Bladder microvascular endothelial cell (primary cell): ENCODE measurements around the gene ROPN1L. TPM values are rescaled to one million over a fixed set of nuclear protein-coding genes. Genes with fewer than 3 reads are reported as not detected.

Source experiments
- total RNA-seq: library from RNA; depleted of rRNA; stranded (reverse); fragments of >200 nt; gene quantifications from 2 replicates; pipeline ENCODE4 v1.2.3, GENCODE V29; 2014

Gene ROPN1L
- total RNA-seq: 0.25 and 1.6 TPM in 2 replicates

GRCh38 chr5:10441083-10441991, at the start of gene ROPN1L:
TSS of gene ROPN1L (plus strand) at chr5:10441879. CDS start at chr5:10442168, 289 bp downstream.

Other genes with a start within 250 kb of the ROPN1L start
- 14.2 and 32.0 TPM in 2 replicates for gene ATPSCKMT, start 192.0 kb upstream of the ROPN1L start, total RNA-seq
- gene CCT5, start 191.6 kb upstream of the ROPN1L start, total RNA-seq: 526 and 737 TPM in 2 replicates
- 1.6 and 7.6 TPM in 2 replicates for gene CMBL, start 134.0 kb upstream of the ROPN1L start, total RNA-seq
- 31.4 and 160 TPM in 2 replicates for gene MARCHF6, start 88.2 kb upstream of the ROPN1L start, total RNA-seq
- gene ANKRD33B, start 122.2 kb downstream of the ROPN1L start, total RNA-seq: 0.65 and 6.9 TPM in 2 replicates